ENCODE data around the gene MAN1C1.

MAN1C1 gene

DNA sequence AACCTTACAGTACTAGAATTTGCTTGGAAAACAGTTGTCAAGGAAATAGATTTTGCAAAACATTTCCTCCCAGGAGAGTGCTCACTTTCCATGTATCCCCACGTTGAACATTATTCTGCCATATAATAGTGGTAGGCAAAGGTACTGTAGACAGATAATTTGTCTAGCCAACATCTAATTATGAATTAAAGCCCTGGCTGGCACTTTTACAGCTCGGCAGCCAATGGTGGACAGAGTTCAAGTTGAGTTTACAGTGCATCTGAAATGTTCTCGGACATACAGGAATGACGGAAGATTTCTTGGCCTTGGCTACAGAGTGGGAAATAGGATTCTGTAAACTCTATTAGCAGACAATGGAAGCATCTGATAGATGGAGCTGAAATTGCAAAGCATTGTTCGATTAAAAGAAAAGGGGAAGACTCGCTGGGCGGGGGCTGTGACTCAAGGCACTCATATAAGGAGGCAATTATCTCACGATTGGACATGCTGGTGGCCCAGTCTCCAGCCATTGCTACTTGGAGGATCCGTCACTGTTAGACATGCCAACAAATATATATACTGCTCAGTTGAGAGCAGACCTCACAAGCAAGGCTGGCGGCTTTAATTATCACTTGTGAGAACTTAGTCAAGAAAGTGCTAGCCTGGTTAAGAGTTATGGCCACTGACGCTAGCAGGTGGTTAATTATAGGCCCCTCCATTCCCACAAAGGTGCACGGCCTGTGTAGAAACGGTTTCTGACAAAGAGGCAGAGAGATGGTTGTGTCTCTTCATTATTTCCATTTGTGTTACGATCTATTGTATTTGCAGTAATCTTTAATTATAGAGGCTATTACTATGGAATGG lies 48.0 kb downstream of the MAN1C1 start:
- no peak overlapping the region for H3K18ac ChIP-seq (ENCODE audit: low read length)
- H3K14ac ChIP-seq (ENCODE audit: low read length), result no peak overlapping the region
- no peak overlapping the region for H3K4ac ChIP-seq (ENCODE audit: low read length)
- no peak overlapping the region for H3K27ac ChIP-seq (replicated peaks; ENCODE audit: low read length)
- H3K4me3 ChIP-seq (ENCODE audit: low read length in 2 of 2), result no peak overlapping the region
- H2BK5ac ChIP-seq (ENCODE audit: low read length), result no peak overlapping the region
- no peak overlapping the region for H4K91ac ChIP-seq (ENCODE audit: low read depth, low read length, poor library complexity)
- H3K23ac ChIP-seq (ENCODE audit: low read depth, low read length, poor library complexity), result no peak overlapping the region
- H3K36me3 ChIP-seq (replicated peaks in 1 of 2; ENCODE audit: control insufficient read depth in 2 of 2, insufficient read depth in 2 of 2, low read length in 2 of 2), result no peaks in the 10 kb centered on the region
- no peaks in the 10 kb centered on the region for H3K27me3 ChIP-seq (ENCODE audit: control insufficient read depth in 3 of 3, insufficient read depth in 3 of 3, low read depth in 1 of 3, low read length in 3 of 3)
- no peak overlapping the region for H3K9ac ChIP-seq (ENCODE audit: low read depth, low read length, poor library complexity)
- no peak overlapping the region for H2AFZ ChIP-seq (ENCODE audit: low read length)
- H3K79me1 ChIP-seq (ENCODE audit: low read depth, low read length), result no peaks in the 10 kb centered on the region
- no peaks in the 10 kb centered on the region for H3K9me3 ChIP-seq (replicated peaks in 1 of 2; ENCODE audit: control insufficient read depth in 2 of 2, insufficient read depth in 1 of 2, low read depth in 1 of 2, low read length in 2 of 2)
- no peak overlapping the region for H3K4me2 ChIP-seq (ENCODE audit: insufficient read depth, low read length, poor library complexity, severe bottlenecking)
- no peak overlapping the region for H2AK5ac ChIP-seq (ENCODE audit: low read depth, low read length)
- no CpG with 5 or more reads among the region's 14 CpGs for WGBS, 2 donors (ENCODE audit: extremely low coverage in 2 of 2, insufficient read length in 2 of 2, insufficient replicate concordance in 1 of 2)
- no peak overlapping the region for H2BK120ac ChIP-seq (ENCODE audit: low read depth, low read length)
- H4K8ac ChIP-seq (ENCODE audit: low read depth, low read length), result no peak overlapping the region
- no peak for DNase-seq (ENCODE audit: low spot score)
- H2BK15ac ChIP-seq (ENCODE audit: low read length), result no peak overlapping the region
- H3K4me1 ChIP-seq (ENCODE audit: control insufficient read depth in 2 of 2, insufficient read depth in 1 of 2, low read depth in 1 of 2, low read length in 2 of 2), result peaks cover 16 to 22% of the 10 kb centered on the region in 2 donors
- H2BK12ac ChIP-seq (ENCODE audit: low read length), result no peak overlapping the region

- H3K27ac ChIP-seq (replicated peaks; ENCODE audit: low read length), result no peak overlapping the region
Observed at GRCh38 chr1:25666460-25666859, 49.9 kb downstream of the MAN1C1 start.

DNA sequence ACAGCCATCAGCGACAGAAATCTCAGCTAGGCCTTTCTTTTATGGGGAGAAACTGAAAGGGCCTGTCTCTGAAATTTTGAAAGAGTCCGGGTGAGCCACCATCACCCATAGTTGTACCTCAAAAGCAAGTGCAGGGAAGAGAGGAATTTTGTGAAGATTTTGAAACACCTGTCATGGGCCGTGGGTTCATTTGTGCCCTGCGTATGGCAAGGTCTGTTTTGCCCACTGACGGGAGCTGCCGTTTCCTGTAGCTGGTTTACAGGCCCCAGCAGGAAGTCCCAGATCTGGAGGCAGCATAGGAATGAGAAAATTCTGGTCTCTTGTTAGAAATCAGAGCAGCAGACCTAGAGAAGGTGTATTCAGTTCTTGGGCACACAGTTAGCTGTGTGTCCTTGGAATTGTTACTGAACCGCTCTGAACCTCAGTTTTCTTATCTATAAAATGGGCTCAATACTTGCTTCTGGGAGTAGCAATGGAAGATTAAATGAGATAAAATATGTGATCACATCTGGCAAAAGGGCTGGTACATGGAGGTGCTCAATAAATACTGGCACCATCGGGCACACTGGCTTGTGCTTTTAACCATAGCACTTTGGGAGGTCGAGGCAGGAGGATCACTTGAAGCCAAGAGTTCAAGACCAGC lies 52.5 kb downstream of the MAN1C1 start:
- no peak overlapping the region for H3K23ac ChIP-seq (ENCODE audit: low read depth, low read length, poor library complexity)
- H3K27me3 ChIP-seq (ENCODE audit: control insufficient read depth in 3 of 3, insufficient read depth in 3 of 3, low read depth in 1 of 3, low read length in 3 of 3), result no peaks in the 10 kb centered on the region
- no peak overlapping the region for H4K91ac ChIP-seq (ENCODE audit: low read depth, low read length, poor library complexity)
- H3K79me1 ChIP-seq (ENCODE audit: low read depth, low read length), result no peaks in the 10 kb centered on the region
- no peak overlapping the region for H4K8ac ChIP-seq (ENCODE audit: low read depth, low read length)
- H3K36me3 ChIP-seq (replicated peaks in 1 of 2; ENCODE audit: control insufficient read depth in 2 of 2, insufficient read depth in 2 of 2, low read length in 2 of 2), result no peaks in the 10 kb centered on the region
- no peak overlapping the region for H3K4me3 ChIP-seq (ENCODE audit: low read length in 2 of 2)
- H3K27ac ChIP-seq (replicated peaks; ENCODE audit: low read length), result no peak overlapping the region
- no peak overlapping the region for H2AK5ac ChIP-seq (ENCODE audit: low read depth, low read length)
- no peak overlapping the region for H3K4me2 ChIP-seq (ENCODE audit: insufficient read depth, low read length, poor library complexity, severe bottlenecking)
- H3K9ac ChIP-seq (ENCODE audit: low read depth, low read length, poor library complexity), result no peak overlapping the region
- no peak overlapping the region for H2AFZ ChIP-seq (ENCODE audit: low read length)
- no peak overlapping the region for H3K14ac ChIP-seq (ENCODE audit: low read length)
- H2BK120ac ChIP-seq (ENCODE audit: low read depth, low read length), result no peak overlapping the region
- H3K18ac ChIP-seq (ENCODE audit: low read length), result no peak overlapping the region
- peaks cover 0 to 6% of the 10 kb centered on the region in 2 donors for H3K9me3 ChIP-seq (replicated peaks in 1 of 2; ENCODE audit: control insufficient read depth in 2 of 2, insufficient read depth in 1 of 2, low read depth in 1 of 2, low read length in 2 of 2)
- no peak overlapping the region for H2BK5ac ChIP-seq (ENCODE audit: low read length)
- no peak overlapping the region for H2BK15ac ChIP-seq (ENCODE audit: low read length)
- DNase-seq (ENCODE audit: low spot score), result no peak
- no peak overlapping the region for H3K4ac ChIP-seq (ENCODE audit: low read length)
- WGBS, 2 donors (ENCODE audit: extremely low coverage in 2 of 2, insufficient read length in 2 of 2, insufficient replicate concordance in 1 of 2), result no CpG with 5 or more reads among the region's 9 CpGs
- peaks cover 6 to 11% of the 10 kb centered on the region in 2 donors for H3K4me1 ChIP-seq (ENCODE audit: control insufficient read depth in 2 of 2, insufficient read depth in 1 of 2, low read depth in 1 of 2, low read length in 2 of 2)
- H2BK12ac ChIP-seq (ENCODE audit: low read length), result no peak overlapping the region

More at GRCh38 chr1:25666460-25666859, 49.9 kb downstream of the MAN1C1 start:
- Histone ChIP-seq H3K4me3 (ENCODE audit: low read length in 2 of 2) (no peak overlapping the region), H2AFZ (ENCODE audit: low read length) (peak overlapping the region; percentile 54), H3K14ac (ENCODE audit: low read length) (no peak overlapping the region), H3K27me3 (ENCODE audit: control insufficient read depth in 3 of 3, insufficient read depth in 3 of 3, low read depth in 1 of 3, low read length in 3 of 3) (no peaks in the 10 kb centered on the region), H2BK5ac (ENCODE audit: low read length) (no peak overlapping the region), H3K9me3 (replicated peaks in 1 of 2; ENCODE audit: control insufficient read depth in 2 of 2, insufficient read depth in 1 of 2, low read depth in 1 of 2, low read length in 2 of 2) (no peaks in the 10 kb centered on the region), H3K4ac (ENCODE audit: low read length) (no peak overlapping the region), H2AK5ac (ENCODE audit: low read depth, low read length) (no peak overlapping the region), H3K9ac (ENCODE audit: low read depth, low read length, poor library complexity) (no peak overlapping the region), H2BK120ac (ENCODE audit: low read depth, low read length) (no peak overlapping the region), H2BK12ac (ENCODE audit: low read length) (no peak overlapping the region), H3K4me2 (ENCODE audit: insufficient read depth, low read length, poor library complexity, severe bottlenecking) (no peak overlapping the region), H4K91ac (ENCODE audit: low read depth, low read length, poor library complexity) (no peak overlapping the region), H3K4me1 (ENCODE audit: control insufficient read depth in 2 of 2, insufficient read depth in 1 of 2, low read depth in 1 of 2, low read length in 2 of 2) (peaks cover 11 to 17% of the 10 kb centered on the region in 2 donors), H4K8ac (ENCODE audit: low read depth, low read length) (no peak overlapping the region), H3K36me3 (replicated peaks in 1 of 2; ENCODE audit: control insufficient read depth in 2 of 2, insufficient read depth in 2 of 2, low read length in 2 of 2) (no peaks in the 10 kb centered on the region), H3K23ac (ENCODE audit: low read depth, low read length, poor library complexity) (no peak overlapping the region), H3K79me1 (ENCODE audit: low read depth, low read length) (no peaks in the 10 kb centered on the region), H3K18ac (ENCODE audit: low read length) (no peak overlapping the region), H2BK15ac (ENCODE audit: low read length) (no peak overlapping the region)
- WGBS, 2 donors (ENCODE audit: extremely low coverage in 2 of 2, insufficient read length in 2 of 2, insufficient replicate concordance in 1 of 2), result no CpG with 5 or more reads among the region's 5 CpGs
- DNase-seq (ENCODE audit: low spot score), result no peak
